Measurements from ENCODE around the gene C22orf42. TPM values are rescaled to one million over a fixed set of nuclear protein-coding genes. Genes with fewer than 3 reads are reported as not detected.

C22orf42 gene
- total and polyA plus RNA-seq, 2 donors (not counting 1 experiment from before 2014, with no cell fraction given) = not detected

DNA sequence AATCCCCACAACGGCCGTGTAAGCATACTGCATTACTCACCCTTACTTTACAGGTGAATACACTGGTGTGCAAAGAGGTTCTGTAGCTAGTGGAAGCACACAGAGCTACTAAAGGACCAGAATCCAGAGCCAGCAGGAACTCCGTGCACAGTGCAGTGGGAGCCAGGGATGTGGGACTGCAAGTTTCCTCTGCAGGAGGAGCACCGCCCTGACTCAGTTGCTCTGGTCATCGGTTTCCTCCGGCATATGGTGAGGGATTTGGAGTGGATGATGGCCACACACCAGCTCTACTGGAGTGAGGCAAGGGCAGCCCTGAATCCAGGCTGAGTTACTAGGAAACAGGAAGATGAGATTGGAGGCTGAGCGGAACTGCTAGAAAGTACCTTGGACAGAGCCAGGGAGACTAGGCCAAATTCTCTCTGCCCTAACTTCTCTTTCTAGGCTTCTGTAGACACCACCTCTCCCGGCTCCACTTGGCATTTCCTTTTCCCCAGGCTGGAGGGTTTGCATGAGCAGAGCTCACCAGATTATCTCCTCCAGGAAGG, 18.2 kb upstream of the C22orf42 start:
- no peak overlapping the region for H2AFZ ChIP-seq (ENCODE audit: insufficient read depth, low read depth, low read length, poor library complexity, severe bottlenecking)
- Mint-ChIP-seq H3K27me3 (peaks cover 32% of the 10 kb centered on the region), H3K27ac (no peak overlapping the region), H3K4me1 (no peaks in the 10 kb centered on the region), H3K9me3 (ENCODE audit: insufficient read depth) (no peaks in the 10 kb centered on the region), H3K4me3 (no peak overlapping the region)
- H3K9me3 ChIP-seq (ENCODE audit: control extremely low read depth in 1 of 3, control insufficient read depth in 2 of 3, insufficient read depth in 1 of 3, low read length in 2 of 3) = no peaks in the 10 kb centered on the region
- no peak overlapping the region for H3K4me2 ChIP-seq (replicated peaks; ENCODE audit: low read depth, low read length, poor library complexity, severe bottlenecking)
- no peaks in the 10 kb centered on the region for H3K79me2 ChIP-seq (ENCODE audit: control insufficient read depth, insufficient read depth, low read length)
- ChIA-PET CTCF (no interaction called here), POLR2A (no interaction called here)
- peaks cover 0 to 23% (median 3%) of the 10 kb centered on the region in 4 experiments for H3K27me3 ChIP-seq (replicated peaks in 1 of 4; ENCODE audit: control extremely low read depth in 1 of 4, control insufficient read depth in 3 of 4, insufficient read depth in 4 of 4, low read length in 3 of 4)
- H3K9ac ChIP-seq (ENCODE audit: low read length) = no peak overlapping the region
- no peak overlapping the region for H3K4me3 ChIP-seq (ENCODE audit: control extremely low read depth in 1 of 5, extremely low read depth in 1 of 5, insufficient read depth in 1 of 5, low read depth in 2 of 5, low read length in 4 of 5)
- no peak overlapping the region for H3K27ac ChIP-seq (ENCODE audit: low read length in 2 of 2)
- intact Hi-C loops (cut with micrococcal nuclease) = no loop called here
- DNase-seq = no peak
- WGBS (ENCODE audit: insufficient coverage) = 92% methylated on average over 4 of the region's 8 CpGs
- H3K36me3 ChIP-seq (replicated peaks in 1 of 2; ENCODE audit: control extremely low read depth in 1 of 2, control insufficient read depth in 1 of 2, extremely low read depth in 1 of 2, insufficient read depth in 2 of 2, low read length in 1 of 2) = no peaks in the 10 kb centered on the region
- H3K4me1 ChIP-seq (ENCODE audit: control insufficient read depth in 2 of 2, insufficient read depth in 2 of 2, low read length in 2 of 2) = peaks cover 0 to 3% of the 10 kb centered on the region in 2 donors
- no peak for ATAC-seq (ENCODE audit: low read depth)
- TF ChIP-seq EZH2 (IDR thresholded peaks at IDR 0.05; ENCODE audit: borderline replicate concordance, insufficient read depth, low read depth, low read length, poor library complexity, severe bottlenecking) = no peak
- TF ChIP-seq, protein P1, sequence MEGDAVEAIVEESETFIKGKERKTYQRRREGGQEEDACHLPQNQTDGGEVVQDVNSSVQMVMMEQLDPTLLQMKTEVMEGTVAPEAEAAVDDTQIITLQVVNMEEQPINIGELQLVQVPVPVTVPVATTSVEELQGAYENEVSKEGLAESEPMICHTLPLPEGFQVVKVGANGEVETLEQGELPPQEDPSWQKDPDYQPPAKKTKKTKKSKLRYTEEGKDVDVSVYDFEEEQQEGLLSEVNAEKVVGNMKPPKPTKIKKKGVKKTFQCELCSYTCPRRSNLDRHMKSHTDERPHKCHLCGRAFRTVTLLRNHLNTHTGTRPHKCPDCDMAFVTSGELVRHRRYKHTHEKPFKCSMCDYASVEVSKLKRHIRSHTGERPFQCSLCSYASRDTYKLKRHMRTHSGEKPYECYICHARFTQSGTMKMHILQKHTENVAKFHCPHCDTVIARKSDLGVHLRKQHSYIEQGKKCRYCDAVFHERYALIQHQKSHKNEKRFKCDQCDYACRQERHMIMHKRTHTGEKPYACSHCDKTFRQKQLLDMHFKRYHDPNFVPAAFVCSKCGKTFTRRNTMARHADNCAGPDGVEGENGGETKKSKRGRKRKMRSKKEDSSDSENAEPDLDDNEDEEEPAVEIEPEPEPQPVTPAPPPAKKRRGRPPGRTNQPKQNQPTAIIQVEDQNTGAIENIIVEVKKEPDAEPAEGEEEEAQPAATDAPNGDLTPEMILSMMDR (IDR thresholded peaks at IDR 0.05) = no peak
- H4K20me1 ChIP-seq (ENCODE audit: control insufficient read depth, insufficient read depth, low read length, poor library complexity, severe bottlenecking) = no peaks in the 10 kb centered on the region

DNA sequence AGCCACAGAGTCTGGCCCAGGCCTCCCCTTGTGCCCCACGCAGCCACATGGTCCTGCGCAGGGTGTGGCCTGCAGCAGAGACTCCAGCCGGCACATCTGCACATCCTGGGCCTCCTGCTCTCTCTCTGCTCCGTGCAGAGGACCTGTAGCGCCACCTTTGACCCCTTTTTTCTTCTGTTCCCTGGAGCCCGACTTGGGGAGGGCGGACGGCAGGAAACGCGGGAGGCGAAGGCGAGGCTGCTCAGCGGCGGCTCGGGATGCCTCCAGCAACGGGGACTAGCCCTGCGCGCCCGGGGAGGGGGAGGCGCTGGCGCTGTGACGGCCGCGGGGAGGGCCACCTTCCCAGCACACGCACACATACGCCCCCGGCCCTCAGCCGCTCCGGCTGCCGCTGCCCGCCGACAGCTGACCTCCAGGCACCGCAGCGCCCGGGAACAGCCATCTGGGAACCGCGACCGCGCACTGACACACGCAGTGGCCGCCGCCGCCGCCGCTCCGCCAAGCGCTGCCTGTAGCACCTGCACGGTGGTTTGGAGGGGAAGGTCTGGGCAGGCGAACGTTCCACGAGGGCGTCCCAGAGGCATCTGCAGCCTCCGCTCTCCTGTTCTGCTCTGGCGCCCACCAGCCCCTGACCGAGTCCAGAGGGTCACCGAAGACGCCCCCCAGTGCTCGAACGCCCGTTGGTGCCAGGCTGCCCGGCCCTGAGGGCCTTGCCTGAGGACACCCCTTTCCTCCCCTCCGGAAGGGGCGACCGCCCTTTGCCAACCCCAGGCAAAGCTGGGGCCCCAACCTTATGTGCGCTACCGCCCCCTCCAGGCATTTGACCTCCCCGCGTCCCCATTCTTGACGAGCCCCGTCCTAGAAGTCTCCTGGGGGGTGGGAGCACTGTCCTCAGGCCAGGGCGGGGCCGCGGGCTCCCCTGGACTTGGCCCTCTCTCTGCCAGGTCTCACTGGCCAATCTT, 16.9 kb upstream of the C22orf42 start:
- POLR2A ChIA-PET = no interaction called here
- intact Hi-C loops (cut with micrococcal nuclease) = no loop called here
- peaks cover 0 to 23% (median 3%) of the 10 kb centered on the region in 4 experiments for H3K27me3 ChIP-seq (replicated peaks in 1 of 4; ENCODE audit: control extremely low read depth in 1 of 4, control insufficient read depth in 3 of 4, insufficient read depth in 4 of 4, low read length in 3 of 4)

More for the DNA sequence above, 16.9 kb upstream of the C22orf42 start:
- TF ChIP-seq, protein P1 (IDR thresholded peaks at IDR 0.05) = no peak
- TF ChIP-seq EZH2 (IDR thresholded peaks at IDR 0.05; ENCODE audit: borderline replicate concordance, insufficient read depth, low read depth, low read length, poor library complexity, severe bottlenecking) = no peak
- Mint-ChIP-seq H3K4me3 (no peak overlapping the region), H3K4me1 (no peaks in the 10 kb centered on the region), H3K27ac (no peak overlapping the region), H3K27me3 (peaks cover 34% of the 10 kb centered on the region), H3K9me3 (ENCODE audit: insufficient read depth) (no peaks in the 10 kb centered on the region)
- H3K27ac ChIP-seq (ENCODE audit: low read length in 2 of 2) = no peak overlapping the region
- H4K20me1 ChIP-seq (ENCODE audit: control insufficient read depth, insufficient read depth, low read length, poor library complexity, severe bottlenecking) = no peaks in the 10 kb centered on the region
- no peaks in the 10 kb centered on the region for H3K79me2 ChIP-seq (ENCODE audit: control insufficient read depth, insufficient read depth, low read length)
- no peaks in the 10 kb centered on the region for H3K9me3 ChIP-seq (ENCODE audit: control extremely low read depth in 1 of 3, control insufficient read depth in 2 of 3, insufficient read depth in 1 of 3, low read length in 2 of 3)
- no peak overlapping the region for H3K4me3 ChIP-seq (ENCODE audit: control extremely low read depth in 1 of 5, extremely low read depth in 1 of 5, insufficient read depth in 1 of 5, low read depth in 2 of 5, low read length in 4 of 5)
- no peaks in the 10 kb centered on the region for H3K36me3 ChIP-seq (replicated peaks in 1 of 2; ENCODE audit: control extremely low read depth in 1 of 2, control insufficient read depth in 1 of 2, extremely low read depth in 1 of 2, insufficient read depth in 2 of 2, low read length in 1 of 2)
- DNase-seq (no peak), ATAC-seq (ENCODE audit: low read depth) (no peak)
- no peak overlapping the region for H2AFZ ChIP-seq (ENCODE audit: insufficient read depth, low read depth, low read length, poor library complexity, severe bottlenecking)
- peaks cover 0 to 3% of the 10 kb centered on the region in 2 donors for H3K4me1 ChIP-seq (ENCODE audit: control insufficient read depth in 2 of 2, insufficient read depth in 2 of 2, low read length in 2 of 2)
- H3K4me2 ChIP-seq (replicated peaks; ENCODE audit: low read depth, low read length, poor library complexity, severe bottlenecking) = no peak overlapping the region
- CTCF ChIA-PET = no interaction called here
- no peak overlapping the region for H3K9ac ChIP-seq (ENCODE audit: low read length)
- 10% methylated on average over 70 of the region's 73 CpGs for WGBS (ENCODE audit: insufficient coverage)
